ENCODE data around the gene AMOTL1.

GRCh38 chr11:94880216-94880615 is 112.1 kb downstream of the AMOTL1 start:
- TF ChIP-seq POLR2A (IDR thresholded peaks at IDR 0.05) (no peak), CTCF (IDR thresholded peaks at IDR 0.05 in 4 of 5, conservative IDR thresholded peaks at IDR 0.05 in 1 of 5) (no peak)
